GM19240 (cell line): Measurements from ENCODE around the gene ZNF619.

Experiments used
- DNase-seq: peaks from one replicate; pipeline ENCODE4 v3.0.0; 2011; ENCODE audit warnings: low spot score; ENCODE audit not compliant: insufficient read length

ZNF619 gene

GRCh38 chr3:40465111-40465407 is 11.9 kb upstream of the ZNF619 start:
- no peak for DNase-seq

- no peak for DNase-seq
These were observed 11.5 kb upstream of the ZNF619 start for GRCh38 chr3:40465456-40465855.

- no peak for DNase-seq
These were observed 8.9 kb upstream of the ZNF619 start for GRCh38 chr3:40468018-40468417.

GRCh38 chr3:40470701-40471100 is 6.2 kb upstream of the ZNF619 start:
- DNase-seq, result no peak

- DNase-seq, result no peak
These were observed 744 bp downstream of the ZNF619 start for GRCh38 chr3:40477666-40478065.

- DNase-seq, result no peak
These were observed 10.2 kb downstream of the ZNF619 start for GRCh38 chr3:40487172-40487571.

- DNase-seq, result no peak
These were observed 14.0 kb downstream of the ZNF619 start for GRCh38 chr3:40490916-40491315.

- no peak for DNase-seq
These were observed 17.8 kb downstream of the ZNF619 start for GRCh38 chr3:40494698-40495097.

GRCh38 chr3:40497288-40497687 is 20.4 kb downstream of the ZNF619 start:
- no peak for DNase-seq

- DNase-seq, result no peak
These were observed 23.0 kb downstream of the ZNF619 start for GRCh38 chr3:40499952-40500351.

- no peak for DNase-seq
These were observed 25.1 kb downstream of the ZNF619 start for GRCh38 chr3:40502034-40502433.

- no peak for DNase-seq
These were observed 27.9 kb downstream of the ZNF619 start for GRCh38 chr3:40504636-40505430.

GRCh38 chr3:40505599-40506462 is 28.9 kb downstream of the ZNF619 start, which contains the start of gene ZNF620:
Gene ZNF620, plus strand, starts transcription at chr3:40506039. Its CDS starts 314 bp downstream, at chr3:40506353.
- peak; percentile 41 for DNase-seq

GRCh38 chr3:40511031-40511718 is 34.3 kb downstream of the ZNF619 start:
- no peak for DNase-seq

GRCh38 chr3:40516201-40516600 is 39.3 kb downstream of the ZNF619 start:
- no peak for DNase-seq

- DNase-seq, result no peak
These were observed 41.1 kb downstream of the ZNF619 start for GRCh38 chr3:40518067-40518466.

GRCh38 chr3:40518848-40519247 is 41.9 kb downstream of the ZNF619 start:
- DNase-seq, result no peak

- no peak for DNase-seq
These were observed 44.3 kb downstream of the ZNF619 start for GRCh38 chr3:40521254-40521653.

GRCh38 chr3:40523781-40524180 is 46.9 kb downstream of the ZNF619 start:
- DNase-seq, result no peak

- DNase-seq, result no peak
These were observed 47.3 kb downstream of the ZNF619 start for GRCh38 chr3:40524222-40524567.

- peak; percentile 77 for DNase-seq
These were observed 47.8 kb downstream of the ZNF619 start, which contains the start of gene ZNF621 for GRCh38 chr3:40524568-40525285. Gene ZNF621, plus strand, starts transcription at chr3:40524960. Its CDS starts 881 bp downstream, at chr3:40525841.
